ENCODE results near the gene NUSAP1. TPM values are rescaled to one million over a fixed set of nuclear protein-coding genes. Genes with fewer than 3 reads are reported as not detected.

Gene NUSAP1
- total and polyA plus RNA-seq, 10 of the 15 experiments (the other 5 are each of a cell fraction or from before 2014, with no cell fraction given) = 158 to 315 (median 229) TPM

DNA sequence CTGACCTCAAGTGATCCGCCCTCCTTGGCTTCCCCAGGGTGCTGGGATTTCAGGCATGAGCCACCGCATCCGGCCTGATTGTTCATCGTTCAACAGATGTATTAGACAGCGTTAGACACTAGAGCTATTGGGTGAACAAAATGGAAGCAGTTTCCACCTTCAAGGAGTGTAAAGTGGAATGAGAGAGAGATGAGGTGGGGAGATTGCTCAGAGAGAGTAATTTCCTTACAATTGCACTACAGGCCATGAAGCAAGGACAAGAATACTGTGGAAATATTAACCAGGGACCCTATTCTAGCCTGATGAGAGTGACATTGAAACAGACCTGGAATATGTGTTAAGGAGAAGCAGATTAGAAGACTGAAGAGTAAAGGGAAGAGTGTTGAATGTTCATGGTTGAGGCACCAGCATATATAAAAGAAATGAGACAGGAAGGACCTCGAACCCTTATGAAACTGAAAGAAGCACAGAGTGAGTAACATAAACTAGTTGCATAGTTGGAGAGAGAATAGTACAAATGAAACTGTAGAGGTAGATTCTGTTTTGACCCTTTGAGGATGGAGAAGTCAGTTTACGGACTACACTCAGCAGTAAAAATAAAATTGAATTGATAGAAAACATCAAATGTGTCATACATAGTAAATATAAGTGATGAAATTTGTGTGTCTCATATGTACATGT is 91.4 kb downstream of the NUSAP1 start (continued):
- TF ChIP-seq SKIL (IDR thresholded peaks at IDR 0.05; ENCODE audit: low read depth, poor library complexity, severe bottlenecking) = no peak

DNA sequence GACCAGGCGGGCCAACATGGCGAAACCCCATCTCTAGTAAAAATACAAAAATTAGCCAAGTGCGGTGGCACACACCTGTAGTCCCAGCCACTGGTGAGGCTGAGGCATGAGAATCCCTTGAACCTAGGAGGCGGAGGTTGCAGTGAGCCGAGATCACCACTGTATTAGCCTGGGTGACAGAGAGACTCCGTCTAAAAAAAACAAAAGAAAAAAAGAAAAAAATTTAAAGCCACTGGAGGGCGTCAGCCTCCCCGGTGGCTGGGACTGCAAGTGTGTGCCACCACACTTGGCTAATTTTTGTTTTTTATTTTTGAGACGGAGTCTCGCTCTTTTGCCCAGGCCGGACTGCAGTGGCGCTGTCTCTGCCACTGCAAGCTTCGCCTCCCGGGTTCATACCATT is 92.1 kb downstream of the NUSAP1 start:
- 78% methylated on average over 14 of the region's 14 CpGs for WGBS (ENCODE audit: insufficient coverage, insufficient replicate concordance, low lambda C conversion rate, missing lambda C conversion rate)
- Histone ChIP-seq H2AFZ (ENCODE audit: control insufficient read depth, low read depth, low read length) (no peak overlapping the region), H3K36me3 (ENCODE audit: control insufficient read depth in 2 of 2, insufficient read depth in 2 of 2, low read length in 1 of 2) (no peaks in the 10 kb centered on the region; a peak in 1 of 4 replicates), H3K4me3 (peak overlapping the region; percentile 54; the same call in 1 of the 2 replicates), H3K27me3 (replicated peaks in 1 of 2; ENCODE audit: control insufficient read depth in 2 of 2, insufficient read depth in 2 of 2, low read length in 1 of 2) (no peaks in the 10 kb centered on the region), H3K4me2 (ENCODE audit: control insufficient read depth, insufficient read depth) (peak overlapping the region; percentile 82), H3K4me1 (ENCODE audit: control insufficient read depth, insufficient read depth, low read length) (peaks cover 24% of the 10 kb centered on the region), H3K79me2 (ENCODE audit: control insufficient read depth, insufficient read depth, low read length) (peaks cover 67% of the 10 kb centered on the region), H3K27ac (ENCODE audit: control insufficient read depth, insufficient read depth) (peak overlapping the region; percentile 91; the same call in 1 of the 2 replicates), H3K9me3 (replicated peaks; ENCODE audit: control insufficient read depth, insufficient read depth, low read length) (no peaks in the 10 kb centered on the region), H4K20me1 (ENCODE audit: control insufficient read depth, insufficient read depth) (no peaks in the 10 kb centered on the region), H3K9ac (ENCODE audit: control insufficient read depth, insufficient read depth, low read length) (no peak overlapping the region)
- no peak for ATAC-seq
- ChIA-PET CTCF (no interaction called here), SMC1A (ENCODE audit: uncharacterized antibody, unreplicated experiment) (no interaction called here), RAD21 (ENCODE audit: unreplicated experiment) (no interaction called here), POLR2A (interaction anchor here (0.6 kb wide), 1 partner anchor 555 kb away, joined by 3 read pairs; no protein-coding TSS in a partner anchor)
- TF ChIP-seq PAX5 (IDR thresholded peaks at IDR 0.05; ENCODE audit: borderline replicate concordance, low read depth, low read length) (no peak), SPI1 (IDR thresholded peaks at IDR 0.05; ENCODE audit: borderline replicate concordance, insufficient read depth, low read depth, low read length) (no peak), ZNF207 (IDR thresholded peaks at IDR 0.05; ENCODE audit: borderline replicate concordance) (no peak), EZH2 (IDR thresholded peaks at IDR 0.05; ENCODE audit: borderline replicate concordance, control insufficient read depth, low read depth, low read length) (no peak), SREBF1 (IDR thresholded peaks at IDR 0.05; ENCODE audit: low read length) (no peak), PKNOX1 (IDR thresholded peaks at IDR 0.05) (no peak), JUND (IDR thresholded peaks at IDR 0.05; ENCODE audit: low read depth, low read length) (no peak), ESRRA (IDR thresholded peaks at IDR 0.05; ENCODE audit: low read length) (no peak), SIX5 (IDR thresholded peaks at IDR 0.05; ENCODE audit: low read depth, low read length, severe bottlenecking) (no peak), ZNF622 (IDR thresholded peaks at IDR 0.05) (no peak), KAT2A (conservative IDR thresholded peaks at IDR 0.05; ENCODE audit: control insufficient read depth, low read depth, low read length) (no peak), SMAD5 (IDR thresholded peaks at IDR 0.05; ENCODE audit: low read depth) (no peak), RBBP5 (conservative IDR thresholded peaks at IDR 0.05) (no peak), E2F8 (IDR thresholded peaks at IDR 0.05; ENCODE audit: low read depth, partially characterized antibody) (no peak)
- TF ChIP-seq, protein P1, sequence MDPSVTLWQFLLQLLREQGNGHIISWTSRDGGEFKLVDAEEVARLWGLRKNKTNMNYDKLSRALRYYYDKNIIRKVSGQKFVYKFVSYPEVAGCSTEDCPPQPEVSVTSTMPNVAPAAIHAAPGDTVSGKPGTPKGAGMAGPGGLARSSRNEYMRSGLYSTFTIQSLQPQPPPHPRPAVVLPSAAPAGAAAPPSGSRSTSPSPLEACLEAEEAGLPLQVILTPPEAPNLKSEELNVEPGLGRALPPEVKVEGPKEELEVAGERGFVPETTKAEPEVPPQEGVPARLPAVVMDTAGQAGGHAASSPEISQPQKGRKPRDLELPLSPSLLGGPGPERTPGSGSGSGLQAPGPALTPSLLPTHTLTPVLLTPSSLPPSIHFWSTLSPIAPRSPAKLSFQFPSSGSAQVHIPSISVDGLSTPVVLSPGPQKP (IDR thresholded peaks at IDR 0.05; ENCODE audit: low read depth, low read length) = no peak
- in situ Hi-C loops (cut with MboI) = no loop called here
- no TSS peak for BruUV-seq (replicated peaks)
- DNase-seq (ENCODE audit: low read depth, low spot score) = no peak
- FAIRE-seq = no peak
- intact Hi-C loops (cut with micrococcal nuclease; ENCODE audit: unreplicated experiment) = no loop called here

Data from GM12878 (cell line).